NCI-H460 (cell line): Measurements from ENCODE around the gene SCAMP4. TPM values are rescaled to one million over a fixed set of nuclear protein-coding genes. Genes with fewer than 3 reads are reported as not detected.

Experiments
- DNase-seq: peaks from one replicate; pipeline ENCODE4 v3.0.0-alpha.2; 2016; ENCODE audit warnings: low read depth; ENCODE audit errors: extremely low read depth
- total RNA-seq: library from RNA; depleted of rRNA; stranded (reverse); fragments of >200 nt; shearing (Covaris generic); gene quantifications from 2 replicates; pipeline ENCODE4 v1.2.3, GENCODE V29; 2014

SCAMP4 gene
- total RNA-seq, 1 experiment from 2014 or later: 27.5 TPM

DNA sequence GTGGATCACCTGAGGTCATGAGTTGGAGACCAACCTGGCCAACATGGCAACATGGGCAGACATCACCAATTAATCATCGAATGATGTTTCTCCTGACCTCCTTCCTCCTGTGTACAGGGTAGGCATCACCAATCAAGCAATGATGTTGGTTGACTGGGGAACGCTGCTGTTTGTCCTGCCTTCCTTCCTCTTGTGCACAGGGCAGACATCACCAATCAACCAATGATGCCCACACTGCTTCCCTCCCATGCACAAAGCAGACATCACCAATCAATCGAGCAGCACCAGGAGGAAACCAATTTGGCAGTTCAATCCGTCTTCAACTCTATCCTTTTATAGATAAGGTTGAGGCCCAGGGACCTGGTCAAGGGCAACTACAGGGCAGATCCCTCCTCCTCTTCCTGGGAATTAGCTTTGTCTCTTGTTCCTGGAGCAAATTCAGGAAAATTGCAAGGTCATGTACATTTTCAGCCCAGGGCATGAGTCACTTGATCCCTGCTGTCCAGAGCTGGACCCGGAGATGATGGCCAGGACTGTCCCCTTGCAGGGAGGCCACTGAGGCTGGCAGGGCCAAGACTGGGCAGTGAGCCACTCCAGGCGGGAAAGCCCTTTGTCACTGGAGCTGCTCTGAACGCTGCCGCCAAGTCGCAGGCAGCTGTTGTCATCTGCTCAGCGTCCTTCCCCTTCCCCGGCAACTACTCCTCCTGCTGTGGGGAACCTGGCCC is 30.4 kb downstream of the SCAMP4 start:
- no peak for DNase-seq

DNA sequence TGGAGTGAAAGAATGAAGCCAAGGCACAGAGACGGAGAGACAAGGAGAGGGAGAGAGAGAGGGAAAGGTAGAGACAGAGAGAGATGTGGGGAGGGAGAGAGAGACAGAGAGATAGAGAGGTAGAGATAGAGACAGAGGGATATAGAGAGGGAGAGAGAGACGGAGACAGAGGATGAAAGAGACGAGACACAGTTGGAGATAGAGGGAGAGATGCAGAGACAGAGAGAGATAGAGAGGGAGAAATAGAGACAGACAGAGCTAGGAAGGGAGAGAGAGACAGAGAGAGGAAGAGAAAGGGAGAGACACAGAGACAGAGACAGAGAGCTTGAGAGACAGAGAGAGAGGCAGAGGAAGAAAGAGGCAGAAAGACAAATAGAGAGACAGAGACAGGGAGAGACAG is 31.2 kb downstream of the SCAMP4 start:
- DNase-seq: no peak

DNA sequence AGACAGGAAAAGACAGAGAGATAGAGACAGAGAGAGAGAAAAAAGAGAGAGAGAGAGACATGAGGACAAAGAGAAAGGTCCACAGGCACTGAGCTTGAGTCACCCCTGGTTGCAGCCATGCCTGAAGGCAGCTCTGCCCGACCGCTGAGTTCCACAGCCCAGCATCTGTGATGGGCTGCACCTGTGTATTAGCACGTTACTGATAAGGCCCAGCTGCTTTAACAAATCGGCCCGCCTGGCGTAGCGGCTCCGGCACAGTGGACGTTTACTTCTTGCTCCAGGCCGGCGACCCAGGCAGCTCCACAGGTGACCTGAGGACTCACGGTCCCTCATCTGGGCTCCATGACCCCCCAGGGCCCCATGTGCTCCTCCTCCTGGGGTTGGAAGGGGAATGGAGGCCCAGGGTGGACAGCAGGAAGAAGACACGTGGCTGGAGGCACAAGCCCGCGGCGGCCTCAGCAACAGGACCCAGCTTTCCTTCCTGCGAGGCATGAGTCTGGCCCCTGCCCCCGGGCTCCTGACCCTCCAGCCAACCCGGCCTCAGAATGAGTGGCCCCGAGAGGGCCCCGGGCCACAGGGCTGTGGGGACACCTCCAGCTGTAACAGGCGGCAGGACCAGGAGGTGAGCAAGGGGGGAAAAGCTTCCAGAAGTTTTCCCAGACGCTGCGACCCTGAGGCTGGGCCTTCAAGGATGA is 31.9 kb downstream of the SCAMP4 start:
- DNase-seq: no peak

DNA sequence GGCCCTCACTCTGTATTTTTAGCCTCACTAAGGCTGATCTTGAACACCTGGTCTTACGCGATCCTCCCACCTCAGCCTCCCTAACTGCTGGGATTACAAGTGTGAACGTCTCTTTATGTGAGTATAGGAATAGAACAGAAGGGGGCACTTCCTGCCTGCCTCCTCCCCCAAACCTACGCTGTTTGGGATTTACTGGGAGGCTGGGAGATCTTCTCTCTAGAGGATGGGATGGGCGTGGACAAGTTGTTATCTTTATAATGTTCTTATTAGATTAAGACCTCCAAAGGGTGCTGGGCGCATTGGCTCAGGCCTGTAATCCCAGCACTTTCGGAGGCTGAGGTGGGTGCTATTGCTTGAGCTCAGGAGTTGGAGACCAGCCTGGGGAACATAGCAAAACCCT is 32.9 kb downstream of the SCAMP4 start:
- DNase-seq: no peak

DNA sequence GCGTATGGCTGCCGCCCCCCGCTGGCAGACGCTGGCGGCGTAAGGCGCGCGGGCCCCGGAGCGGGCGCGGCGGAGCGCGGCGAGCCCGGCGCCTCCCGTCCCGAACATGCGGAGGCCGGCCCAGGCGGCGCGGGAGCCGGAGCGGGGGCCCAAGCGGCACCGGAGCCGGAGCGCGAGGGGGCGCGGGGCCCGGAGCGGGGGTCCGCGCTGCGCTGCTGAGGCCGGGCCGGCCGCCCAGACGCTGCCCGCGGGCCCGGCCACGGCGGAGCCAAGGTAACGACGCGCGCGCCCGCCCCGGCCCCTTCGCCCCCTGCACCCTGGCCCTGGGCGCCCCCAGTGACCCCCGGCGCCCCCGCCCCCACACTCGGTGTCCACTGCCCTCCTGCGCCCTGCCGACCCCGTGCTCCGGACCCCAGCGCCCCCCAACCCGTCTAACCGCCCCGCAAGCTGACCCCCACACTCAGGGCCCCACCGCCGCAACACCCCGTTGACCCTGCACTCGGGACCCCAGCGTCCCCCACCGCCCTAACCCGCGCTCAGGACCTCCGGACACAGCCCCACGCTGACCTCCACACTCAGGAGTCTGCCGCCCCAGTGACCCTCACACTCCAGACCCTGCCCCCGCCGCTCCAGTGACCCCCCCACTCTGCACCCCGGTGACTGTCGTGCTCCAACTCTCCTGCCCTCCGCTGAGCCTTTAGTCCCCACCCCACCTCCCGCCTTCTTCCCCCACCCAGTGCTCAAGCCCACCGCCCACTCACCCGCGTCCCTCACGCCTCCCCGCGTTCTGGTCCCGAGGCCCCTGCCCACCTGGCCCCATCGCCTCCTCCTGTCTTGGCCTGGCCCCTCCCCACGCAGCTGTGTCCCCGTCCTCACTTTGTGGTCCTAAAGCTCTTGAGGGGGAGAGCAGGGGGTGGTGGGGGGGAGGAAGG is 36.2 kb downstream of the SCAMP4 start, which contains the start of gene CSNK1G2:
Gene CSNK1G2, plus strand, starts transcription at position 27 of the 932 bp plus-strand sequence. CDS start 28,601 bp downstream, outside the sequence.
- DNase-seq: no peak

DNA sequence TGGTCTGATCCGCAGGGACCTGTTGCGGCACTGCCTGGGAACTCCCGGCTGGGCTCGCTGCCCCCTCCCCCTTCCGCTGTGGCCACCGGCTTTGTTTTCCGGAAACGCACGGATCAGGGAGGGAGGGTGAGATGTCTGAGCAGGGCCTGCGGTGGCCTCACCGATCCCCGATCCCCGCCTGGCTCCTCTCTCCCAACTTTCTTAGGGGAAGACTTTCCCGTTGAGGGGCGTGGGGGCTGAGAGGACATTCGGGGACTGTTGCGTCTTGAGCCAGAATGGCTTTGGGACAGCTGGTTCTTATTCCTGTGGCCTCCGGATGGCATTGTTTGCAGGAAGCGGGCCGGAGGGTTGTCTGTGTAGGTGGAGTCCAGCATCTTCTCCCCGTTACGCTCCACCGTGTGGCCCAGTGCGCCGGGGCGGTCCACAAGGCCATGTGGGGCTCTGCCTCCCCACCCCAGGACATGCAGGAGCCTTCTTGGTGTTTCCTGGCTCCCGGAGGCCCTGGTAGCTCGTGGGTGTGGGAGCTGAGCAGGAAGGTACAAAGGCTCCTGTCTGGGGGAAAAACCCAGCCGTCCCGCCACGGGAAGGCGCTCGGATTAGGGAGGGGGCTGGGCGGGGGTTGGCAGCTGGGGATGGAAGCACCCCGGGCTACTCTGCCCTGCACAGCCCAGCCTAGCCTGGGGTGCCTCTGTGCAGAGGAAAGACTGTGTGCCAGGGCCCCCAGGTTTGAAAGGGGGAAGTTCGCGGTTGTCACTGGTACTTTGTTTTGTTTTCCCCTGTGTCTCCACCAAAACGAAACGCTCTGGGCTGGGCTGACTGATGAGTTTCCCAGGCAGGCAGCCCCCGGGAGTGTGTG is 37.1 kb downstream of the SCAMP4 start:
- no peak for DNase-seq

DNA sequence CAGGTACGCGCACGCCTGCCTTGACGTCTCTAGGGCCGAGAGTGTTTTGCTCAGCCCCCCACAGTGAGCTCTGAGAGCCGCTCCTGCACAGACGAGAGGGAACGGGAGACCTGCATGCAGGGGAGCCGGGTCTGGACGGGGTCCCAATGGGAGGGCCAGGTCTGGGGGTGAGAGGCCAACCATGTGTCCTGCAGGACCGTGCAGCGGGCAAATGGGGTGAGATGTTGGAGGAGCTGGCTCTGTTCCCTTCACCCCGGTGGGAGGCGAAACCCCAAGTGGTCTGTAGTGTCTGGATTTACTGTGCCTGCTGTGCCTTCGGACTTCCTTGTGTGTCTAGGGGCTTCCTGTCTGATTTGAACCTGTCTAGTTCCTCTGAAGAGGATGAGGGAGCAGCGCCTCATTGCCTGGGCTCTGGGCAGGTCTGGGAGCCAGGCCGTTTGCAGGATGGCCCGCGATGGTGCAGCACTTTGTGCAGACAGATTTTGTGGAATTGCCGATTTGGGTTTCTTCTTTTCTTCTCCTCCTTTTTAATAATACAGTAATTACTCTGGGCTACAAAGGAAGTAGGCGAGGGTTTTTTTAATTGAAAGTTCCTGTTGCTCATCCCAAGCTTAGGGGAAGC is 37.8 kb downstream of the SCAMP4 start:
- DNase-seq: no peak

DNA sequence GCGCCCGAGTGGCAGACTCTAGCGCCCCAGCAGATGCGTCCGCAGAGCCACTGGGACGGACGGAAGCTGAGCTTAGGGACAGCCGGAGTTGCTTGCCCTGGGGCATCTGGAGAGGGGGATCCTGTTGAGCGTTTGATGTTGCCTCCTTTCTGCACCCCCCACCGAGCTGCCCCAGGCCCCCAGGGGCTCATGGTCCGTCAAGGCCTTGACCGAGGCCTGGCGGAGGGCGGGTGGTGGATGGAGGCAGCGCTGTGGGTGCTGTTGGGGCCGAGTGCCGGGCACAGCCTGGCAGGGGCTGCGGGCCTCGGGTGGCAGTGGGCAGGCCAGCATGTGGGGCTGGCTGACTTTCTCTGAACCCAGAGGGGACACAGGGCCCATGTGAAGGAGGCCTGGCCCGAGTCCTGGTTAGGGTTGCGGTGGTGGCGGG is 38.5 kb downstream of the SCAMP4 start:
- DNase-seq: no peak

DNA sequence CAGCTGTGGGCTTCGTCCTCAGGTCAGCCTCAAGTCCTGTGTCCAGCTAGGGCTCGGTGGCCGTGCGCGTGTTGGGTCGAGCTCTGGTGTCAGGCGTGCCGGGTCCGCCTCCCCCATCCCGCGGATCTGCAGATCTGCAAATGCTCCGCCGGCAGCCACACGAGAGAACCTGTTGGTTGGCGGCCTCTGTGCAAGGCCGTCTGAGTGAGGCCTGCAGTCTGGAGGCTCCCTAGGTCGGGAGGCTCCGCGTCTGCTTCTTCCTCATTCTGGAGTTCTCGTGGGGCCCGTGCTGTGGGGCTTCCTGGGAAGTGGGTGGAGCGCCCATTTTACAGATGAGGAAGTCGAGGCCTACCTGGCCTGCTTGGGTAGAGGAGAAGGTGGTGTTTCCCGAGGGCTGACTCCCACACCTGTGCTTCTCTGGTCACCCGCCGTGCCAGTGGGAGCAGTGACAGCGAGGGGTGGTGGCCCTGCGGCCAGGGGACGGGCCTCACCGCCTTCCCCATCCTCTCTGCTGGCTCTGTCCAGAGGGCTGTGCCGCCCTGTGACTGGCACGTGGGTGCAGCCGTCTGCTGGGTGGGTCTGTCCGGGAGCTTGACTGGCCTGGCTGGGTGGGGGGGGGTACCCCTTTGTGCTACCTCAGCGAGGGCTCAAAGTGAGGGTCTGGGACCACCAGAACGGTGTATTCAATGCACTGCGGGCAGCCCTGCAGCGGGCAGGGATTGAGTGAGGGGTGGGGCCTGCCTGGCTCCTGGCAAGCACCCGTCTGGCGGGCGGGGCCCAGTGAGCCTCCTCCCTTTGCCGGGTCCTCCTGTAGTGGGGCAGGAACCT is 39.1 kb downstream of the SCAMP4 start:
- no peak for DNase-seq

DNA sequence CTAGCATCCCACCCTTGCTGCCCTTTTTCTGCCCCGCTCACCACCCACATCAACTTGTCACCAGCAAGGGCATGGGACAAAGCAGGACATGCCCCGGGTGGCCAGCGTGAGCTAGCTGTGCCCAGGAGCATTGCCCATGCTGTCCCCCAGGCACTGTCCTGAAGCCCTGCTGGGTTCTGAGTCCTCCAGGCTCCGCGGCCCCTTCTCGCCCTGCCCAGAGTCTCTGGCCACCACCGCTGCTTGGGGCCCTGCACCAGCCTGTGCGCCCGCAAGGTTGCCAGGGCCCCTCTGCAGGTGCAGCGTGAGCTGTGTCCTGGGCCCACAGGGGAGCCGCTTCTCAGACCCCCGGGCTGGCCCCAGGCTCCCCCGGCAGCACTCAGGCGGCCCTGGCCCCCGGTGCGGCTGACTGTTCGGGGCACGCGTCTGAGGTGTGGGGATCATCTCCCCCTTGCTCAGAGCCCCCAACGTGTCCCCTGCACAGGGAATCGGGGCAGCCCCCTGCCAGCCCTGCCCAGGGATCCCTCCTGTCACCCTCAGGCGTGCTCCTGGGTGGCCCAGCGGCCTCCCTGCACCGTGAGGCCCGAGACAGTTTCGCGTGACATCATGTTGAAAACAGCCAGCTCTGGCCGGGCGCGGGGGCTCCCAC is 39.8 kb downstream of the SCAMP4 start:
- no peak for DNase-seq

DNA sequence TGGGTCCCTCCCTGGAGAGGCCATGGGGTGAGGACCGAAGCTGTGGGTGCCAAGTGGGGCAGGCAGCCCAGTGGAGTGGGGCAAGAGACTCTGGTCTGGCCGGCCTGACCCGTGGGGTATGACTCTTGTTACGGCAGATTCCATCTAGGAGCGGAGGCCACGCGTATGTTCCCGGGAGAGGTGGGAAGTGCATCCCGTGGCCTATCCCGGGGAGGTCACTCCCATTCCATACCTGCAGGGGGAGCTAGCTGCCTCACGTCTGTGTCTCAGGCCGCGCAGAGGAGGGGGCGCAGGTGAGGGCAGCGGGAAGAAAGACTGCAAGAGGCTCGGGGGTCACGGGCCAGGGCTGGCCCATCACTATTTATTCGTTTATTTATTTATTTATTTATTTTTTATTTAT is 40.7 kb downstream of the SCAMP4 start:
- DNase-seq: no peak

DNA sequence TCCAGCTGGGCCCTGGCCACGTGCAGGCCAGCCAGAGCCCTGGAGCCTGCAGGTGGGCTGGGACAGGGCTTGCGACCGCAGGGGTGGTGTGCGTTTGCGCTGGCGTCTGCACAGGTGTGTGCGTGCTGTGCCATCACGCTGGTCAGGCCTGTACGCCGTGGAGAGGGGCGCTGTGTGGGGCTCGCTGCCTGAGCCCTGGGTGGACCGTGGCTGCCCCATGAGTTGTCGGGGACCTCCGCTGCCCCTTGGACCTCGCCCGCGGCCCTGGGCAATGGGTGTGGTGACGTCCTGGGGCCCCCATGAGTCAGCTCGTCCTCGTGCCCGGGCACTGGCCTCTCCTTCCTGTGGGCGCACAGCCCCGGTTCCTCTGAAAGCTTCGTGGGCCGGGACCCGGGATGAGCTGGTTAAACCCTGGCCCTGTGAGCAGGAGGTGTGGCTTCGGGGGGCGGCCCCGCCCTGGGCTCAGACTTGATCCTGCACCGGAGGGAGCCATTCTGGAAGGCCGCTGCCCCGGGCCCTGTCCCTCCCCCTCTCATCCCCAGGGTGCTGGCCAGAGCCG is 42.5 kb downstream of the SCAMP4 start:
- DNase-seq: no peak

DNA sequence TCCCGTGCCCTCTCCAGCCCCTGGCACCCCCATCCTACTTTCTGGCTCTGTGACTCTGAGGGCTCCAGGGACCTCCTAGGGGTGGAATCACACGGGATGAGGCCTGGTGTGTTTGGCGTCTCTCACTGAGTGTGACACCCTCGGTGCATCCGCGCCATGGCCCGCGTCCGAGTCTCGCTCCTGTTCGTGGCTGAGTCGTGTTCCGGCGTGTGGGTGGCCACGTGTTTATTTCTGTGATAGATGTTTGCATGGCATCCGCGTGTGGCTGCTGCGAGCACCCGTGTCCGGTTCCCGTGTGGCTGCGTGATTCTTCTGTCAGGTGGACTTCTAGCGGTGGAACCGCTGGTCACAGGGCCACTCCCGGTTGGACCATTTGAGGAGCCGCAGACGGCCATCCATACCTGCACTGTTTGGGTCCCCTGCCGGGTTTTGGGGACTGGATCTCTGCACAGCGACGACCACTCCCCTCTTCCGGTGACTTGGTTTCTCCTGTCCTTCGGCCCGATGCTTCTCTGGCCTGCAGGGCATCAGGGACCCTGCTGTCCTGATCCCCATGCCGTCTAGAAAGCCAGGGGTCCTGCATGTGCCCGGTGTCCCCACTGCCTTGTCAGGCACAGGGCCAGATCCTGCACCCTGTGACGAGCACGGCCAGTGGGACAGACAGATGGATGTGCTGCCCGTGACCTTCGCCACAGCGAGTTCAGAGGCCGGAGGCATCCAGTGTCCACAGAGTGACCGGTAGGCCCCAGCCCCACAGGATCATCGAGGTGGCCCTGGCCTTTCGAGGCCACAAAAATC is 44.3 kb downstream of the SCAMP4 start:
- no peak for DNase-seq

DNA sequence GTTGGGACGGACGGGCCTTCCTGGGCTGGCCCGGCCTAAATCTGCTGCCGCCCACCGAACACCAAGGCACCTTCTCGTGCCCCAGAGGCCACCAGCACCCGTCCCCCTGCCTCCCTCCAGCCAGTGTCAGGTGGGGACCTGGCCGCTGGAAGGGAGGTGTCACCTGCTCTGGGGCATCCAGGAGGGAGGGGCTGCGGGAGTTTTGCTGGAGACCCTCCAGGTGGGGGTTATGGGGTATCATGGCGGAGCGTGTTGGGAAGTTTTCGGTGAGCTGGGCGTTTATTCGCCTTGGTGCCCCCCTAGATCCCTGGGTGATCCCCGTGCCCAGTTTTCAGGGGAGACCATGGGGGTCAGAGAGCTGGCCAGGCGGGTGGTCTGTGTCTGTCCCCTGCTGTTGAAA is 45.4 kb downstream of the SCAMP4 start:
- no peak for DNase-seq

DNA sequence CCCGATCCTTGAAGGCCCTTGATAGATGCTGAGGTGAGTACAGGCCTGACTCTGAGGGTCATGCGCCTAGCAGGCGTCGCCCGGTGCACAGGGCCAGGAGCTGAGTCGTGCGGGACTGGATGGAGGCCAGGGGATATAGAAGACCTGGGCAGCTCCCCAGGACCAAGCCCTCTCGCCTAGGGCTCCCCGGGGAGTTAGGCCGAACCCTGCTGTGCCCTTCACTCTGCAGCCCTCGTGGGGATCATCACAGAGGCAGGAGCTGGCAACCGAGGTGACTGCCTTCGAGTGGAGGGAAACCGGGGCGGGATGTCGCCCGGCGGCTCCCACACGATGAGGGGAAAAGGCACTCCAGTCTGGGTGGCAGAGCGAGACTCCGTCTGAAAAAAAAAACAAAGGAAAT is 47.4 kb downstream of the SCAMP4 start:
- no peak for DNase-seq

DNA sequence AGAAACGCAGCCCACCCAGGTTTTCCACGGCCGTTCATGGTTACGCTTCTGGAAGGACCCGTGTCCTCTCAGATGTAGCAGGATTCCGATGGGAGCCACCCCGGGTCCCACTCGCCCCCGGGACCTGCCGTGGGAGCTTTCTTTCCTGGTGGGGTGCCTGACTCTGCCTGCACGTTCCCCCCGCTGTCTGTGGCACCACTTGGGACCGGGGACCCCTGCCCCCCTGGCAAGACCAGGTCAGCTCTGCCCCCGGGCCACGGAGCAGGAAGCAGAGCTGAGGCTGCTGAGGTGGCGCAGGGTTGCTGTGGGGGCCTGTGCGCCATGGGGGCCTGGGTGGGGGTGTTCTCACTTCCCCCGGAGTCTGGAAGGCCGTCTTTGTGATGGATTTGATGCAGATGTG is 47.8 kb downstream of the SCAMP4 start:
- no peak for DNase-seq

DNA sequence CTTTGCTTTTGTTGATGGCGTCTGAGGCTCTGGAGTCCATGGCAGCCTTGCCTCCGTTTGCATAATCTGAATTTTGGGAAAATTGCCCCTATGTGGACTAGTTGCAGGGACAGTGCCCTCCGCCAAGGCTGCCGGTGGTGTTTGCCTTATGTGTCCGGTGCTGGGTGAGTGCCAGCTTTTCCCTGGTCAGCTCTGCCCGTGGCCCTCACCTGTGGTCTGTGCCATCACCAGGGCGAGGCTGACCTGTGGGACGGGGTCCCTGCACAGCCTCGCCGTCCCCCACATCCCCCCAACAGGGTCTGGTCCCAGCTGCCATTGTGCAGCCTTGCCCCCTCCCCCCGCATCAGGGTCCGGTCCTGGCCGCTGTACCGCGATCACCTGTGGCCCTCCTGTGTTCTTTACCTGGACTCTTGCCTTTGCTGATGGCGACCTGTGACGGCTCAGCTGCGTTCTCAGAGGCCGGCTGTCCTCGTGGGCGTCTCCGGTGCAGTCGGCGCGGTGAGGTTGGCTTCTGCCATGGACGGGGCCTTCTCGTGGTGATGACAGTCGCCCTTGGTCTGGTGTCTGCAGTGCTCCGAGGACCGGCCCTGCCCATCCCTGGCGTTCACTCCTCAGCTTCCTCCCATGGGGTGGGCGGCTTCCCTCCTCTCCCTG is 48.4 kb downstream of the SCAMP4 start:
- no peak for DNase-seq
